WTC11 (cell line): ENCODE results near the gene INHBB. TPM values are rescaled to one million over a fixed set of nuclear protein-coding genes. Genes with fewer than 3 reads are reported as not detected.

Experiments
- ATAC-seq: fragments of 200-7000 bp; cut with Tn5 transposase; 2 replicates; pipeline ENCODE4 v1.10.0; 2021; ENCODE audit warnings: mild to moderate bottlenecking, moderate library complexity
- CTCF ChIA-PET: fragments of 300-600 bp; sonication (Branson Sonifier 250); formaldehyde crosslinking; loops from one replicate; lab custom pipeline; 2021; ENCODE audit warnings: antibody characterized with exemption; lab: Charles Lee
- POLR2A ChIA-PET: fragments of 350-600 bp; sonication (Branson Sonifier 250); formaldehyde crosslinking; loops from one replicate; lab custom pipeline; 2021; ENCODE audit warnings: antibody characterized with exemption; lab: Charles Lee
- DNase-seq: peaks from one replicate; pipeline ENCODE4 v3.0.0; 2021; ENCODE audit warnings: low spot score
- H3K27ac Mint-ChIP-seq: 2 replicates; pipeline ENCODE4 v1.8.0; 2021; ENCODE audit warnings: mixed read lengths
- H3K27me3 Mint-ChIP-seq: 2 replicates; pipeline ENCODE4 v1.8.0; 2021; ENCODE audit warnings: low read depth, mild to moderate bottlenecking, moderate library complexity, mixed read lengths
- H3K36me3 Mint-ChIP-seq: 2 replicates; pipeline ENCODE4 v1.8.0; 2021; ENCODE audit warnings: mixed read lengths
- H3K4me1 Mint-ChIP-seq: 2 replicates; pipeline ENCODE4 v1.8.0; 2022; ENCODE audit warnings: mixed read lengths
- H3K4me3 Mint-ChIP-seq: 2 replicates; pipeline ENCODE4 v1.8.0; 2021; ENCODE audit warnings: mild to moderate bottlenecking, moderate library complexity, mixed read lengths
- H3K9me3 Mint-ChIP-seq: 2 replicates; pipeline ENCODE4 v1.8.0; 2021; ENCODE audit warnings: mixed read lengths
- ATF6 ChIP-seq: sonication (generic); formaldehyde crosslinking; IDR thresholded peaks from 2 replicates; pipeline ENCODE4 v1.8.1; 2023; ENCODE audit warnings: mild to moderate bottlenecking, missing genetic modification reagents
- CBFB ChIP-seq: sonication (generic); formaldehyde crosslinking; IDR thresholded peaks from 2 replicates; pipeline ENCODE4 v1.8.1; 2022; ENCODE audit warnings: mild to moderate bottlenecking, low read depth, missing genetic modification reagents
- CDX4 ChIP-seq: fragments of 250-450 bp; sonication (Bioruptor Pico); IDR thresholded peaks from 2 replicates; pipeline ENCODE4 v1.9.0; 2021; ENCODE audit warnings: moderate library complexity, mild to moderate bottlenecking, inconsistent platforms, borderline replicate concordance
- CTCF ChIP-seq: fragments of 200-600 bp; IDR thresholded peaks from 2 replicates; pipeline ENCODE4 v1.8.0; 2022; ENCODE audit warnings: antibody characterized with exemption
- E2F5 ChIP-seq: sonication (generic); formaldehyde crosslinking; IDR thresholded peaks from 2 replicates; pipeline ENCODE4 v1.8.1; 2022; ENCODE audit warnings: mild to moderate bottlenecking, moderate library complexity, missing genetic modification reagents
- ERG ChIP-seq: fragments of 250-450 bp; sonication (Bioruptor Pico); IDR thresholded peaks from 2 replicates; pipeline ENCODE4 v1.8.0; 2021; ENCODE audit warnings: mild to moderate bottlenecking
- FOXP1 ChIP-seq: sonication (generic); formaldehyde crosslinking; IDR thresholded peaks from 2 replicates; pipeline ENCODE4 v1.8.0; 2022; ENCODE audit warnings: missing genetic modification reagents, mild to moderate bottlenecking, moderate library complexity, borderline replicate concordance
- GABPB1 ChIP-seq: sonication (generic); formaldehyde crosslinking; IDR thresholded peaks from 2 replicates; pipeline ENCODE4 v1.8.1; 2023; ENCODE audit warnings: mild to moderate bottlenecking, missing genetic modification reagents
- NFATC4 ChIP-seq: fragments of 250-450 bp; sonication (Bioruptor Pico); IDR thresholded peaks from 2 replicates; pipeline ENCODE4 v1.9.0; 2021; ENCODE audit warnings: mild to moderate bottlenecking
- NFYB ChIP-seq: sonication (generic); formaldehyde crosslinking; conservative IDR thresholded peaks from 2 replicates; pipeline ENCODE4 v1.8.0; 2022; ENCODE audit warnings: low read depth, missing genetic modification reagents
- NR2C2 ChIP-seq: sonication (generic); formaldehyde crosslinking; IDR thresholded peaks from 2 replicates; pipeline ENCODE4 v1.8.0; 2022; ENCODE audit warnings: mild to moderate bottlenecking, missing genetic modification reagents
- PREB ChIP-seq: sonication (generic); formaldehyde crosslinking; IDR thresholded peaks from 2 replicates; pipeline ENCODE4 v1.8.1; 2022; ENCODE audit warnings: mild to moderate bottlenecking, missing genetic modification reagents, moderate library complexity, borderline replicate concordance
- RORB ChIP-seq: fragments of 250-450 bp; sonication (Bioruptor Pico); IDR thresholded peaks from 2 replicates; pipeline ENCODE4 v1.9.0; 2021; ENCODE audit warnings: mild to moderate bottlenecking
- SMAD3 ChIP-seq: sonication (generic); formaldehyde crosslinking; IDR thresholded peaks from 2 replicates; pipeline ENCODE4 v1.8.0; 2022; ENCODE audit warnings: missing genetic modification reagents, mild to moderate bottlenecking, borderline replicate concordance
- ZNF138 ChIP-seq: sonication (generic); formaldehyde crosslinking; conservative IDR thresholded peaks from 2 replicates; pipeline ENCODE4 v1.8.1; 2022; ENCODE audit warnings: mild to moderate bottlenecking, moderate library complexity, missing genetic modification reagents
- ZNF281 ChIP-seq: sonication (generic); formaldehyde crosslinking; IDR thresholded peaks from 2 replicates; pipeline ENCODE4 v1.8.0; 2023; ENCODE audit warnings: mild to moderate bottlenecking, missing genetic modification reagents
- ZNF671 ChIP-seq: fragments of 250-450 bp; sonication (Bioruptor Pico); IDR thresholded peaks from 2 replicates; pipeline ENCODE4 v1.8.0; 2021; ENCODE audit warnings: mild to moderate bottlenecking
- total RNA-seq: library from RNA; stranded (reverse); gene quantifications from 3 replicates; pipeline ENCODE4 v1.2.3, GENCODE V29; 2021

The INHBB gene
- total RNA-seq, 1 experiment from 2014 or later: 0.26 TPM

- no peak for TF ChIP-seq PREB (CRISPR knock-in tag)
- TF ChIP-seq CTCF: no peak
- no peak for TF ChIP-seq ERG (CRISPR knock-in tag)
- no peak for TF ChIP-seq ZNF281
- no peak for TF ChIP-seq E2F5
- no peak for TF ChIP-seq CBFB (CRISPR knock-in tag)
- TF ChIP-seq NFYB: no peak
- TF ChIP-seq ATF6 (CRISPR knock-in tag): no peak
- TF ChIP-seq NFATC4 (CRISPR knock-in tag): no peak
- TF ChIP-seq SMAD3: no peak
- no peak for TF ChIP-seq GABPB1 (CRISPR knock-in tag)
- TF ChIP-seq ZNF671 (CRISPR knock-in tag): no peak
Measured at GRCh38 chr2:120303177-120303576, 42.8 kb upstream of the INHBB start (continued).

- no peaks in the 10 kb centered on the region for H3K9me3 Mint-ChIP-seq
- ATAC-seq (peak; percentile 48; the same call in 1 of the 2 replicates), DNase-seq (no peak)
- ChIA-PET POLR2A (no interaction called here), CTCF (interaction anchor here (1.3 to 1.5 kb wide), 2 partner anchors 15 to 53 kb away, joined by 3 to 6 read pairs; partner anchors contain the start of gene RALB)
- H3K36me3 Mint-ChIP-seq: no peaks in the 10 kb centered on the region
- peaks cover 3% of the 10 kb centered on the region for H3K4me1 Mint-ChIP-seq
- peaks cover 34% of the 10 kb centered on the region for H3K27me3 Mint-ChIP-seq
- H3K27ac Mint-ChIP-seq: no peak overlapping the region
- TF ChIP-seq CDX4 (CRISPR knock-in tag) (no peak), FOXP1 (CRISPR knock-in tag) (no peak), NR2C2 (no peak), RORB (no peak), ZNF138 (no peak), NFYB (no peak)
- no peak overlapping the region for H3K4me3 Mint-ChIP-seq
Measured at GRCh38 chr2:120305296-120305695, 40.6 kb upstream of the INHBB start.
